Endodermal cell (in vitro differentiated cells): ENCODE measurements around the gene THSD7B. TPM values are rescaled to one million over a fixed set of nuclear protein-coding genes. Genes with fewer than 3 reads are reported as not detected.
"Not testable (repeated sequence)": the region's sequence is repeated elsewhere in the genome, so short reads cannot be mapped to it uniquely, and the experiment has no call there.

Source experiments
- DNase-seq: peaks from one replicate; pipeline ENCODE4 v3.0.0-alpha.2; 2017
- H3K27ac ChIP-seq: 2 replicates; pipeline ENCODE4 v1.5.1; 2013; ENCODE audit warnings: mild to moderate bottlenecking, low read depth, low read length, moderate library complexity
- H3K27me3 ChIP-seq: 2 replicates; pipeline ENCODE4 v1.6.1; 2013; ENCODE audit warnings: mild to moderate bottlenecking, low read length, moderate library complexity; ENCODE audit not compliant: insufficient read depth, control insufficient read depth, poor library complexity, severe bottlenecking
- H3K36me3 ChIP-seq: 2 replicates; pipeline ENCODE4 v1.7.0; 2013; ENCODE audit warnings: mild to moderate bottlenecking, low read length, moderate library complexity; ENCODE audit not compliant: control insufficient read depth, insufficient read depth
- H3K4me1 ChIP-seq: one replicate; pipeline ENCODE4 v1.7.0; 2013; ENCODE audit warnings: low read length; ENCODE audit not compliant: control insufficient read depth, insufficient read depth
- H3K4me3 ChIP-seq: 2 replicates; pipeline ENCODE4 v1.5.1; 2013; ENCODE audit warnings: mild to moderate bottlenecking, low read length, moderate library complexity
- H3K9ac ChIP-seq: 2 replicates; pipeline ENCODE4 v1.6.1; 2013; ENCODE audit warnings: mild to moderate bottlenecking, low read length, moderate library complexity; ENCODE audit not compliant: poor library complexity, severe bottlenecking; ENCODE audit errors: extremely low read depth
- H3K9me3 ChIP-seq: 2 replicates; pipeline ENCODE4 v1.6.1; 2013; ENCODE audit warnings: mild to moderate bottlenecking, low read length, moderate library complexity; ENCODE audit not compliant: control insufficient read depth
- H3K27ac Mint-ChIP-seq: 2 replicates; pipeline ENCODE4 v1.8.0; 2020; ENCODE audit warnings: mixed read lengths
- H3K27me3 Mint-ChIP-seq: 2 replicates; pipeline ENCODE4 v1.8.0; 2021; ENCODE audit warnings: mild to moderate bottlenecking, mixed read lengths; ENCODE audit not compliant: insufficient read depth
- H3K36me3 Mint-ChIP-seq: 2 replicates; pipeline ENCODE4 v1.8.0; 2020; ENCODE audit warnings: low read depth, mixed read lengths
- H3K4me1 Mint-ChIP-seq: 2 replicates; pipeline ENCODE4 v1.8.0; 2020; ENCODE audit warnings: mixed read lengths
- H3K4me3 Mint-ChIP-seq: 2 replicates; pipeline ENCODE4 v1.8.0; 2020; ENCODE audit warnings: mild to moderate bottlenecking, moderate library complexity, mixed read lengths
- H3K9me3 Mint-ChIP-seq: 2 replicates; pipeline ENCODE4 v1.8.0; 2020; ENCODE audit warnings: mild to moderate bottlenecking, mixed read lengths
- CTCF ChIP-seq: fragments of 200-600 bp; sonication (generic); conservative IDR thresholded peaks from 2 replicates; pipeline ENCODE4 v1.5.0; 2021; ENCODE audit warnings: antibody characterized with exemption, mild to moderate bottlenecking
- WGBS, 2 experiments: methylation state at CpG; one replicate each; pipeline versions ENCODE4 v1.1.5 to v1.1.7; 2013; ENCODE audit warnings: missing lambda C conversion rate in 2 of 2, mixed read lengths in 1 of 2; ENCODE audit not compliant: insufficient coverage in 1 of 2, insufficient read length in 1 of 2; 5-methylcytosine and 5-hydroxymethylcytosine counted together
- total RNA-seq, 2 donors: library from RNA; stranded (reverse); fragmentation: NEBNext Ultra II Directional in 1 of 2; extraction: Animal tissue kit (Norgen Biotek cat#: 25700) in 1 of 2; gene quantifications; 2 replicates in 1 of 2; 3 replicates in 1 of 2; pipeline ENCODE4 v1.2.1, GENCODE V29; 2021

Gene THSD7B
- total RNA-seq, 2 donors from 2014 or later: 1.8 to 2.6 TPM

DNA sequence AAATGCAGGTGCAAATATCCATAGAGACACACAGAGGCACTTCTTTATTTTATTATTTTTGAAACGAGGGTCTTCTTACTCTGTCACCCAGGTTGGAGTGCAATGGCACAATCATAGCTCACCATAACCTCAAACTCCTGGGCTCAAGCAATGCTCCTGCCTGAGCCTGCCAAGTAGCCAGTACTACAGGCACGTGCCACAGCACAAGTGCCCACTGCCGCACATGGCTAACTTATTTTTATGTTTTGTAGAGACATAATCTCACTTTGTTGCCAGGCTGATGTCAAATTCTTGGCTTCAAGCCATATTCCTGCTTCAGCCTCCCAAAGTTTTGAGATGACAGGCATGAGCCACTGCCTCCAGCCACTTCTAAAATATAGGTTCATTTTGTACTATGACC lies 537.6 kb downstream of the THSD7B start:
- TF ChIP-seq CTCF: no peak
- H3K27me3 ChIP-seq: no peaks in the 10 kb centered on the region
- 86 to 92% methylated on average over 3 of the region's 3 CpGs for WGBS, 2 experiments
- H3K4me1 ChIP-seq: no peaks in the 10 kb centered on the region
- Mint-ChIP-seq H3K9me3 (peaks cover 12% of the 10 kb centered on the region), H3K4me1 (no peaks in the 10 kb centered on the region), H3K36me3 (no peaks in the 10 kb centered on the region), H3K27me3 (no peaks in the 10 kb centered on the region), H3K27ac (no peak overlapping the region), H3K4me3 (no peak overlapping the region)
- H3K4me3 ChIP-seq: no peak overlapping the region
- no peak overlapping the region for H3K27ac ChIP-seq
- DNase-seq: no peak
- no peaks in the 10 kb centered on the region for H3K36me3 ChIP-seq
- H3K9ac ChIP-seq: no peak overlapping the region
- peaks cover 9% of the 10 kb centered on the region for H3K9me3 ChIP-seq

- no peak overlapping the region for H3K4me3 Mint-ChIP-seq
Observed at GRCh38 chr2:137316075-137316474, 550.7 kb downstream of the THSD7B start.

GRCh38 chr2:137321566-137321965 lies 556.2 kb downstream of the THSD7B start:
- TF ChIP-seq CTCF: no peak
- no peak overlapping the region for H3K4me3 Mint-ChIP-seq
- Histone ChIP-seq H3K36me3 (no peaks in the 10 kb centered on the region), H3K4me1 (no peaks in the 10 kb centered on the region), H3K4me3 (no peak overlapping the region), H3K9ac (no peak overlapping the region), H3K9me3 (no peaks in the 10 kb centered on the region), H3K27me3 (no peaks in the 10 kb centered on the region), H3K27ac (no peak overlapping the region)
- H3K27ac Mint-ChIP-seq: no peak overlapping the region
- peaks cover 2% of the 10 kb centered on the region for H3K9me3 Mint-ChIP-seq
- no peak for DNase-seq
- H3K27me3 Mint-ChIP-seq: no peaks in the 10 kb centered on the region
- no peaks in the 10 kb centered on the region for H3K4me1 Mint-ChIP-seq
- WGBS, 2 experiments: 83 to 85% methylated on average over 1 of the region's 1 CpG
- H3K36me3 Mint-ChIP-seq: no peaks in the 10 kb centered on the region

More at GRCh38 chr2:137316075-137316474, 550.7 kb downstream of the THSD7B start:
- H3K9me3 ChIP-seq: peaks cover 11% of the 10 kb centered on the region
- no peak for TF ChIP-seq CTCF
- H3K9ac ChIP-seq: no peak overlapping the region
- Mint-ChIP-seq H3K36me3 (no peaks in the 10 kb centered on the region), H3K9me3 (peaks cover 19% of the 10 kb centered on the region), H3K4me1 (no peaks in the 10 kb centered on the region), H3K27ac (no peak overlapping the region), H3K27me3 (no peaks in the 10 kb centered on the region)
- no peaks in the 10 kb centered on the region for H3K36me3 ChIP-seq
- 88 to 100% methylated on average over 4 of the region's 4 CpGs for WGBS, 2 experiments
- H3K27ac ChIP-seq: no peak overlapping the region
- no peak overlapping the region for H3K4me3 ChIP-seq
- H3K4me1 ChIP-seq: no peaks in the 10 kb centered on the region
- H3K27me3 ChIP-seq: no peaks in the 10 kb centered on the region
- DNase-seq: no peak

GRCh38 chr2:137331562-137331961 lies 566.2 kb downstream of the THSD7B start:
- DNase-seq, H3K9ac ChIP-seq, H3K27me3 Mint-ChIP-seq, H3K27ac ChIP-seq, H3K27me3 ChIP-seq, H3K4me1 Mint-ChIP-seq, H3K4me3 Mint-ChIP-seq, H3K36me3 Mint-ChIP-seq, H3K4me1 ChIP-seq, H3K27ac Mint-ChIP-seq, H3K36me3 ChIP-seq, H3K4me3 ChIP-seq: not testable (repeated sequence)
- peaks cover 12% of the 10 kb centered on the region for H3K9me3 ChIP-seq
- H3K9me3 Mint-ChIP-seq: peaks cover 32% of the 10 kb centered on the region
- 96% methylated on average over 25 of the region's 25 CpGs; no CpG with 5 or more reads in 1 of the 2 experiments for WGBS, 2 experiments
